ENCODE measurements around the gene RHO. TPM values are rescaled to one million over a fixed set of nuclear protein-coding genes. Genes with fewer than 3 reads are reported as not detected.

RHO gene
- polyA plus RNA-seq, 1 donor (not counting 4 experiments of a cell fraction or from before 2014, with no cell fraction given) = not detected

- Histone ChIP-seq H4K20me1 (ENCODE audit: control insufficient read depth, extremely low read depth, insufficient read depth, low read length) (no peaks in the 10 kb centered on the region), H3K9me3 (ENCODE audit: control insufficient read depth, low read depth, low read length) (no peaks in the 10 kb centered on the region), H3K9me1 (ENCODE audit: control insufficient read depth, extremely low read depth, insufficient read depth, low read length) (no peaks in the 10 kb centered on the region), H3K9ac (ENCODE audit: control insufficient read depth, extremely low read depth, insufficient read depth, low read length) (no peak overlapping the region), H3K79me2 (ENCODE audit: control insufficient read depth, insufficient read depth, low read length) (no peaks in the 10 kb centered on the region), H3K27me3 (ENCODE audit: control insufficient read depth, extremely low read depth, insufficient read depth, low read length) (peaks cover 3% of the 10 kb centered on the region), H3K4me1 (ENCODE audit: control insufficient read depth, extremely low read depth, insufficient read depth, low read length) (no peaks in the 10 kb centered on the region), H3K27ac (ENCODE audit: control insufficient read depth, insufficient read depth, low read length) (no peak overlapping the region), H3K4me2 (ENCODE audit: control insufficient read depth, extremely low read depth, insufficient read depth, low read depth, low read length) (no peak overlapping the region), H3K36me3 (ENCODE audit: control insufficient read depth in 2 of 2, extremely low read depth in 1 of 2, insufficient read depth in 2 of 2, low read length in 2 of 2) (no peaks in the 10 kb centered on the region), H3K4me3 (ENCODE audit: control insufficient read depth in 2 of 3, extremely low read depth in 1 of 3, insufficient read depth in 2 of 3, low read depth in 1 of 3, low read length in 3 of 3) (no peak overlapping the region), H2AFZ (ENCODE audit: control insufficient read depth, low read length) (no peak overlapping the region)
- no peak for DNase-seq (ENCODE audit: low read depth, low spot score)
- no peak for FAIRE-seq
- dilution Hi-C loops (cut with MboI; ENCODE audit: extremely low pct_ligation_motif_present, low sequenced_read_pairs) = no loop called here
- TF ChIP-seq CTCF (optimal IDR thresholded peaks at IDR 0.05 in 1 of 3, IDR thresholded peaks at IDR 0.05 in 1 of 3, conservative IDR thresholded peaks at IDR 0.05 in 1 of 3; ENCODE audit: extremely low read depth in 1 of 3, insufficient read depth in 2 of 3, low read length in 3 of 3) (no peak), EZH2 (IDR thresholded peaks at IDR 0.05; ENCODE audit: low read length) (no peak)
Measured at GRCh38 chr3:129534428-129535027, 6.1 kb downstream of the RHO start.

- peaks cover 3% of the 10 kb centered on the region for H3K27me3 ChIP-seq (ENCODE audit: control insufficient read depth, extremely low read depth, insufficient read depth, low read length)
- H2AFZ ChIP-seq (ENCODE audit: control insufficient read depth, low read length) = no peak overlapping the region
- no peaks in the 10 kb centered on the region for H4K20me1 ChIP-seq (ENCODE audit: control insufficient read depth, extremely low read depth, insufficient read depth, low read length)
- H3K27ac ChIP-seq (ENCODE audit: control insufficient read depth, insufficient read depth, low read length) = no peak overlapping the region
- FAIRE-seq = no peak
- no peak overlapping the region for H3K4me2 ChIP-seq (ENCODE audit: control insufficient read depth, extremely low read depth, insufficient read depth, low read depth, low read length)
- H3K79me2 ChIP-seq (ENCODE audit: control insufficient read depth, insufficient read depth, low read length) = no peaks in the 10 kb centered on the region
- no peaks in the 10 kb centered on the region for H3K9me1 ChIP-seq (ENCODE audit: control insufficient read depth, extremely low read depth, insufficient read depth, low read length)
- dilution Hi-C loops (cut with MboI; ENCODE audit: extremely low pct_ligation_motif_present, low sequenced_read_pairs) = no loop called here
- no peak for DNase-seq (ENCODE audit: low read depth, low spot score)
- TF ChIP-seq CTCF (optimal IDR thresholded peaks at IDR 0.05 in 1 of 3, IDR thresholded peaks at IDR 0.05 in 1 of 3, conservative IDR thresholded peaks at IDR 0.05 in 1 of 3; ENCODE audit: extremely low read depth in 1 of 3, insufficient read depth in 2 of 3, low read length in 3 of 3) (no peak), EZH2 (IDR thresholded peaks at IDR 0.05; ENCODE audit: low read length) (no peak)
- H3K9ac ChIP-seq (ENCODE audit: control insufficient read depth, extremely low read depth, insufficient read depth, low read length) = no peak overlapping the region
- no peaks in the 10 kb centered on the region for H3K4me1 ChIP-seq (ENCODE audit: control insufficient read depth, extremely low read depth, insufficient read depth, low read length)
- no peaks in the 10 kb centered on the region for H3K36me3 ChIP-seq (ENCODE audit: control insufficient read depth in 2 of 2, extremely low read depth in 1 of 2, insufficient read depth in 2 of 2, low read length in 2 of 2)
- H3K9me3 ChIP-seq (ENCODE audit: control insufficient read depth, low read depth, low read length) = no peaks in the 10 kb centered on the region
- H3K4me3 ChIP-seq (ENCODE audit: control insufficient read depth in 2 of 3, extremely low read depth in 1 of 3, insufficient read depth in 2 of 3, low read depth in 1 of 3, low read length in 3 of 3) = no peak overlapping the region
Measured at GRCh38 chr3:129535075-129535474, 6.6 kb downstream of the RHO start.
